Liver (tissue), 3 donors: ENCODE data around the gene CD247.

Experiments
- GABPA ChIP-seq, 2 donors: IDR thresholded peaks in 1 of 2; conservative IDR thresholded peaks in 1 of 2; 2 replicates each; pipeline ENCODE4 v1.6.1; 2016; ENCODE audit warnings: antibody characterized with exemption in 2 of 2, mild to moderate bottlenecking in 1 of 2, moderate library complexity in 1 of 2
- HNF4A ChIP-seq, 2 donors: conservative IDR thresholded peaks; 2 replicates each; pipeline ENCODE4 v1.6.1; 2016; ENCODE audit warnings: antibody characterized with exemption in 2 of 2, mild to moderate bottlenecking in 2 of 2
- NR2F2 ChIP-seq: IDR thresholded peaks from 2 replicates; pipeline ENCODE4 v1.6.1; 2016; ENCODE audit warnings: antibody characterized with exemption
- SP1 ChIP-seq: IDR thresholded peaks from 2 replicates; pipeline ENCODE4 v1.6.1; 2018; ENCODE audit warnings: antibody characterized with exemption, mild to moderate bottlenecking
- TAF1 ChIP-seq: conservative IDR thresholded peaks from 2 replicates; pipeline ENCODE4 v1.6.1; 2016; ENCODE audit warnings: antibody characterized with exemption, mild to moderate bottlenecking
- YY1 ChIP-seq: IDR thresholded peaks from 2 replicates; pipeline ENCODE4 v1.6.1; 2016; ENCODE audit warnings: antibody characterized with exemption, mild to moderate bottlenecking
- TF ChIP-seq, protein P1 (sequence below): fragments of 150-350 bp; IDR thresholded peaks from 2 replicates; pipeline ENCODE4 v1.5.1; 2017; ENCODE audit warnings: improper control_type of control experiment, low read depth, low read length; ENCODE audit not compliant: missing input control
- TF ChIP-seq, protein P2 (sequence below): IDR thresholded peaks from 2 replicates; pipeline ENCODE4 v1.6.1; 2016; ENCODE audit warnings: antibody characterized with exemption, mild to moderate bottlenecking
- TF ChIP-seq, protein P3 (sequence below): IDR thresholded peaks from 2 replicates; pipeline ENCODE4 v1.6.1; 2016; ENCODE audit warnings: antibody characterized with exemption
- TF ChIP-seq, protein P4 (sequence below): IDR thresholded peaks from 2 replicates; pipeline ENCODE4 v1.6.1; 2016; ENCODE audit warnings: antibody characterized with exemption
- donor health status: healthy.
- donor health status: healthy.

DNA sequence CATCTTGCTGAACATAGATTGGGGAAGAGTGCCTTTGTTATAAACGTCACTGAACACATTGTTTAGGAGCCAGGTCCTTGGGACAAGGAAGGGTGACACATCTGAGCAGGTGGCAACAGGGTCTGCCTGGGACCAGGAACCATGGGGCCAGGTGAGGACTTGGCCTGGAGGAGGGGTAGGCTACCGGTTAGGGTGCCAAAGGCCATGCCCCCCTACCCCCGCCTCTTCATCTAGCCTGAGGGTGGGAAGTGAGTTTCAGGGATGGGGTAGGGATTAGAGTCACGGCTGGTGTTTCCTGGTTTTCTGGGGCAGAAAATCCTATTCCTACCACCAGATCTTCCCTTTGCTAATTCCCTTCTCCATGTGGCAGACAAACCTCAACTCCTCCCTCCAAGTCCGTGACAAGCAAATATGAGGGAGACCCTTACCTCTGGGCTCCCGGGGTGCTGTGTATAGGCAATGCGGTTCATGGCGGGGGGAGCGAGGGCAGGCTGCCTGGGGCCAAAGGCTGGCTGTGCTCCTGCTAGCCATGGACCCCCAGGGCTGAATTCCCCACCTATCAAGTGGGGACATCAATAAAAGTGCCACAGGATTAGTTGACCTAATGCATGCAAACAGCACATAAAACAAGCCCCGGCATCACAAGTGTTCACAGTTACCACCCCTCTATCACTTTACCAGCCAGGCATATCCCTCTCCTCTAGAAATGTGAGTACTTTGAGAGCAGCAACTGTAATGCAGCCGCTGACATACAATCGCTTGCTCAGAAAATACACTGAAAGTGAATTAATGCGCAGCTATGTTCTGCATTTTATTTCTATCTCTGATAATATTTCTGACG is 14.5 kb downstream of the CD247 start:
- TF ChIP-seq, protein P1, sequence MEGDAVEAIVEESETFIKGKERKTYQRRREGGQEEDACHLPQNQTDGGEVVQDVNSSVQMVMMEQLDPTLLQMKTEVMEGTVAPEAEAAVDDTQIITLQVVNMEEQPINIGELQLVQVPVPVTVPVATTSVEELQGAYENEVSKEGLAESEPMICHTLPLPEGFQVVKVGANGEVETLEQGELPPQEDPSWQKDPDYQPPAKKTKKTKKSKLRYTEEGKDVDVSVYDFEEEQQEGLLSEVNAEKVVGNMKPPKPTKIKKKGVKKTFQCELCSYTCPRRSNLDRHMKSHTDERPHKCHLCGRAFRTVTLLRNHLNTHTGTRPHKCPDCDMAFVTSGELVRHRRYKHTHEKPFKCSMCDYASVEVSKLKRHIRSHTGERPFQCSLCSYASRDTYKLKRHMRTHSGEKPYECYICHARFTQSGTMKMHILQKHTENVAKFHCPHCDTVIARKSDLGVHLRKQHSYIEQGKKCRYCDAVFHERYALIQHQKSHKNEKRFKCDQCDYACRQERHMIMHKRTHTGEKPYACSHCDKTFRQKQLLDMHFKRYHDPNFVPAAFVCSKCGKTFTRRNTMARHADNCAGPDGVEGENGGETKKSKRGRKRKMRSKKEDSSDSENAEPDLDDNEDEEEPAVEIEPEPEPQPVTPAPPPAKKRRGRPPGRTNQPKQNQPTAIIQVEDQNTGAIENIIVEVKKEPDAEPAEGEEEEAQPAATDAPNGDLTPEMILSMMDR = no peak
- TF ChIP-seq, protein P2, sequence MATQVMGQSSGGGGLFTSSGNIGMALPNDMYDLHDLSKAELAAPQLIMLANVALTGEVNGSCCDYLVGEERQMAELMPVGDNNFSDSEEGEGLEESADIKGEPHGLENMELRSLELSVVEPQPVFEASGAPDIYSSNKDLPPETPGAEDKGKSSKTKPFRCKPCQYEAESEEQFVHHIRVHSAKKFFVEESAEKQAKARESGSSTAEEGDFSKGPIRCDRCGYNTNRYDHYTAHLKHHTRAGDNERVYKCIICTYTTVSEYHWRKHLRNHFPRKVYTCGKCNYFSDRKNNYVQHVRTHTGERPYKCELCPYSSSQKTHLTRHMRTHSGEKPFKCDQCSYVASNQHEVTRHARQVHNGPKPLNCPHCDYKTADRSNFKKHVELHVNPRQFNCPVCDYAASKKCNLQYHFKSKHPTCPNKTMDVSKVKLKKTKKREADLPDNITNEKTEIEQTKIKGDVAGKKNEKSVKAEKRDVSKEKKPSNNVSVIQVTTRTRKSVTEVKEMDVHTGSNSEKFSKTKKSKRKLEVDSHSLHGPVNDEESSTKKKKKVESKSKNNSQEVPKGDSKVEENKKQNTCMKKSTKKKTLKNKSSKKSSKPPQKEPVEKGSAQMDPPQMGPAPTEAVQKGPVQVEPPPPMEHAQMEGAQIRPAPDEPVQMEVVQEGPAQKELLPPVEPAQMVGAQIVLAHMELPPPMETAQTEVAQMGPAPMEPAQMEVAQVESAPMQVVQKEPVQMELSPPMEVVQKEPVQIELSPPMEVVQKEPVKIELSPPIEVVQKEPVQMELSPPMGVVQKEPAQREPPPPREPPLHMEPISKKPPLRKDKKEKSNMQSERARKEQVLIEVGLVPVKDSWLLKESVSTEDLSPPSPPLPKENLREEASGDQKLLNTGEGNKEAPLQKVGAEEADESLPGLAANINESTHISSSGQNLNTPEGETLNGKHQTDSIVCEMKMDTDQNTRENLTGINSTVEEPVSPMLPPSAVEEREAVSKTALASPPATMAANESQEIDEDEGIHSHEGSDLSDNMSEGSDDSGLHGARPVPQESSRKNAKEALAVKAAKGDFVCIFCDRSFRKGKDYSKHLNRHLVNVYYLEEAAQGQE = no peak
- TF ChIP-seq YY1 (no peak), SP1 (no peak), HNF4A (conservative IDR thresholded peaks at IDR 0.05) (no peak), TAF1 (no peak), NR2F2 (no peak), GABPA (IDR thresholded peaks at IDR 0.05 in 1 of 2, conservative IDR thresholded peaks at IDR 0.05 in 1 of 2) (no peak)
- TF ChIP-seq, protein P3, sequence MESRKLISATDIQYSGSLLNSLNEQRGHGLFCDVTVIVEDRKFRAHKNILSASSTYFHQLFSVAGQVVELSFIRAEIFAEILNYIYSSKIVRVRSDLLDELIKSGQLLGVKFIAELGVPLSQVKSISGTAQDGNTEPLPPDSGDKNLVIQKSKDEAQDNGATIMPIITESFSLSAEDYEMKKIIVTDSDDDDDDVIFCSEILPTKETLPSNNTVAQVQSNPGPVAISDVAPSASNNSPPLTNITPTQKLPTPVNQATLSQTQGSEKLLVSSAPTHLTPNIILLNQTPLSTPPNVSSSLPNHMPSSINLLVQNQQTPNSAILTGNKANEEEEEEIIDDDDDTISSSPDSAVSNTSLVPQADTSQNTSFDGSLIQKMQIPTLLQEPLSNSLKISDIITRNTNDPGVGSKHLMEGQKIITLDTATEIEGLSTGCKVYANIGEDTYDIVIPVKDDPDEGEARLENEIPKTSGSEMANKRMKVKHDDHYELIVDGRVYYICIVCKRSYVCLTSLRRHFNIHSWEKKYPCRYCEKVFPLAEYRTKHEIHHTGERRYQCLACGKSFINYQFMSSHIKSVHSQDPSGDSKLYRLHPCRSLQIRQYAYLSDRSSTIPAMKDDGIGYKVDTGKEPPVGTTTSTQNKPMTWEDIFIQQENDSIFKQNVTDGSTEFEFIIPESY = no peak
- TF ChIP-seq, protein P4, sequence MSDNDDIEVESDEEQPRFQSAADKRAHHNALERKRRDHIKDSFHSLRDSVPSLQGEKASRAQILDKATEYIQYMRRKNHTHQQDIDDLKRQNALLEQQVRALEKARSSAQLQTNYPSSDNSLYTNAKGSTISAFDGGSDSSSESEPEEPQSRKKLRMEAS = no peak
